SK-N-SH (cell line): ENCODE data around the gene KLHL13. TPM values are rescaled to one million over a fixed set of nuclear protein-coding genes. Genes with fewer than 3 reads are reported as not detected.

Experiments used
- CTCF ChIA-PET: fragments of 300-600, 350-600 bp; formaldehyde crosslinking; extraction: SDS; loops from one replicate; lab custom pipeline; 2021; lab: Yijun Ruan, JAX
- POLR2A ChIA-PET: fragments of 350-600 bp; sonication (Branson Sonifier 250); formaldehyde crosslinking; extraction: SDS; loops from one replicate; lab custom pipeline; 2020; ENCODE audit warnings: antibody characterized with exemption, inconsistent platforms; lab: Yijun Ruan, JAX
- DNase-seq: peaks from one replicate; pipeline ENCODE4 v3.0.0; 2012
- H2AFZ ChIP-seq: fragments of 200-600 bp; sonication (generic); 2 replicates; pipeline ENCODE4 v1.8.1; 2016; ENCODE audit warnings: antibody characterized with exemption, mild to moderate bottlenecking, low read depth
- H3F3A ChIP-seq: fragments of 200-600 bp; sonication (generic); replicated peaks from 2 replicates; pipeline ENCODE3; 2016; ENCODE audit warnings: antibody characterized with exemption, mild to moderate bottlenecking; ENCODE audit not compliant: insufficient read depth
- H3K27ac ChIP-seq, 2 experiments: fragments of 200-500 bp in 1 of 2; fragments of 200-600 bp in 1 of 2; sonication (Bioruptor generic) in 1 of 2; sonication (generic), shearing (Covaris generic) in 1 of 2; 2 replicates each; pipeline versions ENCODE4 v1.5.1 to v1.6.1; 2014 to 2016; ENCODE audit warnings: low read depth in 2 of 2, inconsistent platforms in 1 of 2, low read length in 1 of 2, mild to moderate bottlenecking in 1 of 2, mixed read lengths in 1 of 2
- H3K27me3 ChIP-seq: fragments of 200-600 bp; sonication (generic), shearing (Covaris generic); 2 replicates; pipeline ENCODE4 v1.6.1; 2016; ENCODE audit warnings: mixed run types; ENCODE audit not compliant: insufficient read depth
- H3K36me3 ChIP-seq, 2 experiments: fragments of 200-500 bp in 1 of 2; fragments of 200-600 bp in 1 of 2; sonication (Bioruptor generic) in 1 of 2; sonication (generic) in 1 of 2; replicated peaks in 1 of 2; 2 replicates each; pipeline versions ENCODE3 to v1.5.1; 2014 to 2016; ENCODE audit warnings: low read length in 1 of 2, mild to moderate bottlenecking in 1 of 2; ENCODE audit not compliant: insufficient read depth in 2 of 2, control insufficient read depth in 1 of 2
- H3K4me1 ChIP-seq, 2 experiments: fragments of 200-500 bp in 1 of 2; fragments of 200-600 bp in 1 of 2; sonication (Bioruptor generic) in 1 of 2; sonication (generic), shearing (Covaris generic) in 1 of 2; 2 replicates each; pipeline versions ENCODE4 v1.5.1 to v1.6.1; 2014 to 2016; ENCODE audit warnings: low read depth in 1 of 2, low read length in 1 of 2, mixed run types in 1 of 2; ENCODE audit not compliant: insufficient read depth in 2 of 2, control insufficient read depth in 1 of 2
- H3K4me2 ChIP-seq: fragments of 200-600 bp; sonication (generic), shearing (Covaris generic); 2 replicates; pipeline ENCODE4 v1.6.1; 2017; ENCODE audit warnings: mixed run types
- H3K4me3 ChIP-seq, 2 experiments: fragments of 200-500 bp in 1 of 2; fragments of 200-600 bp in 1 of 2; sonication (Bioruptor generic) in 1 of 2; sonication (generic), shearing (Covaris generic) in 1 of 2; 2 replicates each; pipeline versions ENCODE4 v1.5.1 to v1.8.1; 2014 to 2016; ENCODE audit warnings: low read depth in 2 of 2, inconsistent platforms in 1 of 2, low read length in 1 of 2, mild to moderate bottlenecking in 1 of 2, mixed read lengths in 1 of 2, moderate library complexity in 1 of 2
- H3K79me2 ChIP-seq: fragments of 200-600 bp; sonication (generic); 2 replicates; pipeline ENCODE4 v1.8.1; 2017; ENCODE audit warnings: mild to moderate bottlenecking; ENCODE audit not compliant: insufficient read depth
- H3K9ac ChIP-seq: fragments of 200-600 bp; sonication (generic); 2 replicates; pipeline ENCODE4 v1.6.1; 2017; ENCODE audit warnings: mixed run types
- H3K9me2 ChIP-seq: fragments of 200-600 bp; sonication (generic); 2 replicates; pipeline ENCODE4 v1.6.1; 2017; ENCODE audit warnings: mixed run types
- H3K9me3 ChIP-seq: fragments of 200-600 bp; sonication (generic); 2 replicates; pipeline ENCODE4 v1.6.1; 2017; ENCODE audit warnings: mixed run types, mild to moderate bottlenecking, moderate library complexity
- H4K20me1 ChIP-seq: fragments of 200-600 bp; sonication (generic); 2 replicates; pipeline ENCODE4 v1.6.1; 2017; ENCODE audit warnings: mild to moderate bottlenecking, mixed run types; ENCODE audit not compliant: insufficient read depth
- CHD2 ChIP-seq: fragments of 150-350 bp; IDR thresholded peaks from 2 replicates; pipeline ENCODE4 v1.6.1; 2018; ENCODE audit warnings: low read length; ENCODE audit not compliant: partially characterized antibody
- ELF1 ChIP-seq: IDR thresholded peaks from 2 replicates; pipeline ENCODE4 v1.4.0; 2012
- EZH2phosphoT487 ChIP-seq: fragments of 200-600 bp; sonication (generic); IDR thresholded peaks from 2 replicates; pipeline ENCODE4 v1.6.1; 2017; ENCODE audit warnings: low read depth, mixed run types, mild to moderate bottlenecking, antibody characterized with exemption, moderate library complexity, borderline replicate concordance
- FOSL2 ChIP-seq: IDR thresholded peaks from 2 replicates; pipeline ENCODE4 v1.4.0; 2012; ENCODE audit warnings: low read depth, mild to moderate bottlenecking, moderate library complexity, borderline replicate concordance
- FOXJ3 ChIP-seq: sonication (generic); formaldehyde crosslinking; IDR thresholded peaks from 2 replicates; pipeline ENCODE4 v1.5.1; 2020; ENCODE audit warnings: mild to moderate bottlenecking, missing genetic modification reagents
- FOXM1 ChIP-seq: IDR thresholded peaks from 2 replicates; pipeline ENCODE4 v1.4.0; 2012; ENCODE audit warnings: low read depth, mild to moderate bottlenecking
- GABPA ChIP-seq: IDR thresholded peaks from 2 replicates; pipeline ENCODE4 v1.4.0; 2012; ENCODE audit warnings: low read depth, mild to moderate bottlenecking
- GATA2 ChIP-seq: sonication (generic); formaldehyde crosslinking; IDR thresholded peaks from 2 replicates; pipeline ENCODE4 v1.5.0; 2020; ENCODE audit warnings: mild to moderate bottlenecking, missing genetic modification reagents
- JUND ChIP-seq: IDR thresholded peaks from 2 replicates; pipeline ENCODE4 v1.4.0; 2012
- MEF2A ChIP-seq: IDR thresholded peaks from 2 replicates; pipeline ENCODE4 v1.4.0; 2012; ENCODE audit warnings: low read depth, borderline replicate concordance
- MXI1 ChIP-seq: IDR thresholded peaks from 2 replicates; pipeline ENCODE4 v1.6.1; 2012; ENCODE audit warnings: mild to moderate bottlenecking, low read depth, low read length, improper control_type of control experiment
- NRF1 ChIP-seq: IDR thresholded peaks from 2 replicates; pipeline ENCODE4 v1.6.1; 2012; ENCODE audit warnings: low read depth, mild to moderate bottlenecking, low read length
- POLR2AphosphoS5 ChIP-seq: IDR thresholded peaks from 2 replicates; pipeline ENCODE4 v1.6.1; 2012; ENCODE audit warnings: low read depth, low read length
- RAD21 ChIP-seq: IDR thresholded peaks from 2 replicates; pipeline ENCODE4 v1.6.1; 2012; ENCODE audit warnings: mild to moderate bottlenecking, low read length
- RFX5 ChIP-seq: IDR thresholded peaks from 2 replicates; pipeline ENCODE4 v1.6.1; 2012; ENCODE audit warnings: mild to moderate bottlenecking, improper control_type of control experiment, low read length
- SIN3A ChIP-seq: IDR thresholded peaks from 2 replicates; pipeline ENCODE4 v1.6.1; 2012; ENCODE audit warnings: low read depth, mild to moderate bottlenecking, low read length, moderate library complexity, borderline replicate concordance
- SMC3 ChIP-seq: IDR thresholded peaks from 2 replicates; pipeline ENCODE4 v1.6.1; 2012; ENCODE audit warnings: low read depth, low read length, improper control_type of control experiment
- TAF1 ChIP-seq: IDR thresholded peaks from 2 replicates; pipeline ENCODE4 v1.6.1; 2012; ENCODE audit warnings: low read depth, mild to moderate bottlenecking, low read length, moderate library complexity, borderline replicate concordance
- TCF12 ChIP-seq: IDR thresholded peaks from 2 replicates; pipeline ENCODE4 v1.4.0; 2012
- TEAD4 ChIP-seq: IDR thresholded peaks from 2 replicates; pipeline ENCODE4 v1.4.0; 2012; ENCODE audit warnings: mild to moderate bottlenecking, borderline replicate concordance; ENCODE audit not compliant: insufficient read depth
- YY1 ChIP-seq: IDR thresholded peaks from 2 replicates; pipeline ENCODE4 v1.4.0; 2012; ENCODE audit warnings: low read depth, mild to moderate bottlenecking
- WGBS: methylation state at CpG from one replicate; pipeline ENCODE4 v1.1.6; 2017; ENCODE audit warnings: low lambda C conversion rate; 5-methylcytosine and 5-hydroxymethylcytosine counted together
- polyA plus RNA-seq, 3 experiments: library from polyadenylated mRNA; depleted of rRNA; stranded (reverse); fragments of >200 nt; gene quantifications; 2 replicates each; pipeline ENCODE4 v1.2.3, GENCODE V29; 2012
- TF ChIP-seq, protein P1 (sequence below): IDR thresholded peaks from 2 replicates; pipeline ENCODE4 v1.4.0; 2012; ENCODE audit warnings: low read depth, borderline replicate concordance
- TF ChIP-seq, protein P2 (sequence below): IDR thresholded peaks from 2 replicates; pipeline ENCODE4; 2012
- TF ChIP-seq, protein P3 (sequence below): IDR thresholded peaks from 2 replicates; pipeline ENCODE4 v1.4.0; 2012; ENCODE audit warnings: low read depth
- TF ChIP-seq, protein P4 (sequence below): fragments of 150-350 bp; IDR thresholded peaks from 2 replicates; pipeline ENCODE4 v1.6.1; 2016; ENCODE audit warnings: mild to moderate bottlenecking, low read depth, low read length

KLHL13 gene
- polyA plus RNA-seq, 1 of the 3 experiments (the other 2 are of a cell fraction) = 19.5 TPM

DNA sequence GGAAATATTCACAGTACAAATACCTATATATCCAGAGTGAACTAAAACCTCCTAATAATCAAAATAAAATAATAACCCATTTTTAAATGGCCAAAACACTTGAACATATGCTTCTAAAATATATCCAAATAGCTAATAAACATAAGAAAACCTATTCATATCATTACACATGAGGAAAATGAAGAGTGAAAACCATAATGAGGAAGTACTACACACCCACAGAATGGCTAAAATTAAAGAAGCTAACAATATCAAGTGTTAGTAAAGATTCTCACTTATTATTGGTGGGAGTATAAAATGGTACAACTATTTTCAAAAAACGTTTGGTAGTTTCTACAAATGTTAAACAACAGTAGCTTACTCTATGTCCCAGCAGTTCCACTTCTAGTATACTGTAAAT, 92.1 kb downstream of the KLHL13 start:
- Histone ChIP-seq H2AFZ (no peak overlapping the region), H3K9ac (no peak overlapping the region), H3K36me3 (peaks cover 0 to 3% of the 10 kb centered on the region in 2 experiments), H3K4me3 (no peak overlapping the region), H3K79me2 (peaks cover 7% of the 10 kb centered on the region), H3K4me2 (no peak overlapping the region), H3K27ac (no peak overlapping the region), H3K9me2 (no peaks in the 10 kb centered on the region), H3K4me1 (no peaks in the 10 kb centered on the region), H3F3A (no peaks in the 10 kb centered on the region), H3K9me3 (no peaks in the 10 kb centered on the region), H4K20me1 (no peaks in the 10 kb centered on the region), H3K27me3 (no peaks in the 10 kb centered on the region)
- CTCF ChIA-PET = interaction anchor here (0.9 kb wide), 1 partner anchor 17 kb away, joined by 3 read pairs; no protein-coding TSS in a partner anchor
- POLR2A ChIA-PET = no interaction called here
- TF ChIP-seq MEF2A (no peak), ELF1 (no peak), CHD2 (no peak), TEAD4 (no peak), JUND (no peak), GABPA (no peak), RFX5 (no peak), EZH2phosphoT487 (no peak), SIN3A (no peak), YY1 (no peak), TCF12 (no peak), SMC3 (no peak), POLR2AphosphoS5 (no peak), MXI1 (no peak), FOXJ3 (no peak)
- TF ChIP-seq, protein P1, sequence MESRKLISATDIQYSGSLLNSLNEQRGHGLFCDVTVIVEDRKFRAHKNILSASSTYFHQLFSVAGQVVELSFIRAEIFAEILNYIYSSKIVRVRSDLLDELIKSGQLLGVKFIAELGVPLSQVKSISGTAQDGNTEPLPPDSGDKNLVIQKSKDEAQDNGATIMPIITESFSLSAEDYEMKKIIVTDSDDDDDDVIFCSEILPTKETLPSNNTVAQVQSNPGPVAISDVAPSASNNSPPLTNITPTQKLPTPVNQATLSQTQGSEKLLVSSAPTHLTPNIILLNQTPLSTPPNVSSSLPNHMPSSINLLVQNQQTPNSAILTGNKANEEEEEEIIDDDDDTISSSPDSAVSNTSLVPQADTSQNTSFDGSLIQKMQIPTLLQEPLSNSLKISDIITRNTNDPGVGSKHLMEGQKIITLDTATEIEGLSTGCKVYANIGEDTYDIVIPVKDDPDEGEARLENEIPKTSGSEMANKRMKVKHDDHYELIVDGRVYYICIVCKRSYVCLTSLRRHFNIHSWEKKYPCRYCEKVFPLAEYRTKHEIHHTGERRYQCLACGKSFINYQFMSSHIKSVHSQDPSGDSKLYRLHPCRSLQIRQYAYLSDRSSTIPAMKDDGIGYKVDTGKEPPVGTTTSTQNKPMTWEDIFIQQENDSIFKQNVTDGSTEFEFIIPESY = no peak
- TF ChIP-seq, protein P2, sequence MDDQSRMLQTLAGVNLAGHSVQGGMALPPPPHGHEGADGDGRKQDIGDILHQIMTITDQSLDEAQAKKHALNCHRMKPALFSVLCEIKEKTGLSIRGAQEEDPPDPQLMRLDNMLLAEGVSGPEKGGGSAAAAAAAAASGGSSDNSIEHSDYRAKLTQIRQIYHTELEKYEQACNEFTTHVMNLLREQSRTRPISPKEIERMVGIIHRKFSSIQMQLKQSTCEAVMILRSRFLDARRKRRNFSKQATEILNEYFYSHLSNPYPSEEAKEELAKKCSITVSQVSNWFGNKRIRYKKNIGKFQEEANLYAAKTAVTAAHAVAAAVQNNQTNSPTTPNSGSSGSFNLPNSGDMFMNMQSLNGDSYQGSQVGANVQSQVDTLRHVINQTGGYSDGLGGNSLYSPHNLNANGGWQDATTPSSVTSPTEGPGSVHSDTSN = no peak
- DNase-seq = no peak
- 21% methylated on average over 1 of the region's 1 CpG for WGBS

DNA sequence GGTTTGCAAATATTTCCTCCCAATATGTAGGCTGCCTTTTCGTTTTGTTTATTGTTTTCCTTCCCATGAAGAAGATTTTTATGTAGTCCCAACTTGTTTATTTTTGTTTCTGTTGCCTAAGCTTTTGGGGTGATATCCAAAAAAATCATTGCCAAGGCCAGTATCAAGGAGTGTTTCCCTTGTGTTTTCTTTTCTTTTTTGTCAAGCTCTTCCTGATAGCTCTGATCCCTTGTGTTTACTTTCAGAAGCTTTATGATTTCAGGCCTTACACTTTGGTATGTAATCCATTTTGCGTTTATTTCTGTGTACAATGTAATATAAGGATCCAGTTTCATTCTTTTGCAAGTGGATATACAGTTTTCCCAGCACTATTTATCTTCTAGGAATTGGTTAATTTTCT, 93.9 kb downstream of the KLHL13 start:
- H3K9ac ChIP-seq = no peak overlapping the region
- no peaks in the 10 kb centered on the region for H3K9me2 ChIP-seq
- H3K4me2 ChIP-seq = no peak overlapping the region
- H3K27ac ChIP-seq = no peak overlapping the region
- H2AFZ ChIP-seq = no peak overlapping the region
- POLR2A ChIA-PET = no interaction called here
- H3F3A ChIP-seq = peaks cover 3% of the 10 kb centered on the region
- H3K9me3 ChIP-seq = no peaks in the 10 kb centered on the region
- no peaks in the 10 kb centered on the region for H3K4me1 ChIP-seq
- no peak for DNase-seq
- no peaks in the 10 kb centered on the region for H3K27me3 ChIP-seq
- H3K79me2 ChIP-seq = no peaks in the 10 kb centered on the region; the same call in none of the 2 replicates
- no peaks in the 10 kb centered on the region for H4K20me1 ChIP-seq
- WGBS = 39% methylated on average over 2 of the region's 2 CpGs
- no peak for TF ChIP-seq TCF12
- TF ChIP-seq YY1 = no peak
- no peak for TF ChIP-seq RFX5
- no peak for TF ChIP-seq EZH2phosphoT487
- TF ChIP-seq NRF1 = no peak
- TF ChIP-seq RAD21 = no peak
- TF ChIP-seq GABPA = no peak
- no peak for TF ChIP-seq GATA2 (CRISPR knock-in tag)
- no peak for TF ChIP-seq TAF1
- TF ChIP-seq FOSL2 = no peak
- no peak for TF ChIP-seq MXI1
- no peak for TF ChIP-seq FOXM1
- TF ChIP-seq POLR2AphosphoS5 = no peak
- TF ChIP-seq, protein P3, sequence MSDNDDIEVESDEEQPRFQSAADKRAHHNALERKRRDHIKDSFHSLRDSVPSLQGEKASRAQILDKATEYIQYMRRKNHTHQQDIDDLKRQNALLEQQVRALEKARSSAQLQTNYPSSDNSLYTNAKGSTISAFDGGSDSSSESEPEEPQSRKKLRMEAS = no peak
- TF ChIP-seq SMC3 = no peak
- TF ChIP-seq, protein P4, sequence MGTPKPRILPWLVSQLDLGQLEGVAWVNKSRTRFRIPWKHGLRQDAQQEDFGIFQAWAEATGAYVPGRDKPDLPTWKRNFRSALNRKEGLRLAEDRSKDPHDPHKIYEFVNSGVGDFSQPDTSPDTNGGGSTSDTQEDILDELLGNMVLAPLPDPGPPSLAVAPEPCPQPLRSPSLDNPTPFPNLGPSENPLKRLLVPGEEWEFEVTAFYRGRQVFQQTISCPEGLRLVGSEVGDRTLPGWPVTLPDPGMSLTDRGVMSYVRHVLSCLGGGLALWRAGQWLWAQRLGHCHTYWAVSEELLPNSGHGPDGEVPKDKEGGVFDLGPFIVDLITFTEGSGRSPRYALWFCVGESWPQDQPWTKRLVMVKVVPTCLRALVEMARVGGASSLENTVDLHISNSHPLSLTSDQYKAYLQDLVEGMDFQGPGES = no peak
- CTCF ChIA-PET = no interaction called here
- peaks cover 0 to 5% of the 10 kb centered on the region in 2 experiments for H3K36me3 ChIP-seq
- H3K4me3 ChIP-seq = no peak overlapping the region
